HCT116 (cell line): ENCODE data around the gene LRCH1. TPM values are rescaled to one million over a fixed set of nuclear protein-coding genes. Genes with fewer than 3 reads are reported as not detected.

Experiments used
- ATAC-seq: fragments of 200-7000 bp; cut with Tn5 transposase; 2 replicates; pipeline ENCODE4 v1.9.1; 2020; ENCODE audit warnings: mild to moderate bottlenecking, moderate library complexity
- BruUV-seq: library from RNA; stranded (reverse); fragments of 400-500 nt; replicated peaks from 2 replicates; lab custom pipeline; 2021; lab: Mats Ljungman, UMichigan
- CTCF ChIA-PET: fragments of 300-600 bp; sonication (Branson Sonifier 250); formaldehyde crosslinking; loops from one replicate; lab custom pipeline; 2021; ENCODE audit warnings: antibody characterized with exemption; lab: Charles Lee
- POLR2A ChIA-PET: fragments of 300-600, 350-600 bp; sonication (Branson Sonifier 250); formaldehyde crosslinking; loops from one replicate; lab custom pipeline; 2021; ENCODE audit warnings: antibody characterized with exemption; lab: Charles Lee
- RAD21 ChIA-PET, 2 experiments: fragments of 300-600 bp; sonication (Branson Sonifier 250); formaldehyde crosslinking; loops; one replicate each; lab custom pipeline; 2023; ENCODE audit warnings: low total read pairs in 2 of 2; ENCODE audit not compliant: uncharacterized antibody in 2 of 2, unreplicated experiment in 2 of 2, low non-redundant PET in 1 of 2; lab: Charles Lee
- DNase-seq: peaks from one replicate; pipeline ENCODE4 v3.0.0-alpha.2; 2010; ENCODE audit warnings: low read depth, low spot score
- H2AFZ ChIP-seq: fragments of 200-600 bp; shearing (Covaris generic), sonication (generic); 2 replicates; pipeline ENCODE4 v1.6.1; 2017; ENCODE audit warnings: low read depth, mixed run types, mixed read lengths, antibody characterized with exemption, low read length; ENCODE audit not compliant: poor library complexity, severe bottlenecking
- H3K27ac ChIP-seq: 2 replicates; pipeline ENCODE4 v1.5.1; 2012; ENCODE audit warnings: low read depth, low read length
- H3K27me3 ChIP-seq: fragments of 200-600 bp; sonication (generic); 2 replicates; pipeline ENCODE4 v1.6.1; 2016; ENCODE audit warnings: mixed run types, low read length, mixed read lengths; ENCODE audit not compliant: insufficient read depth
- H3K36me3 ChIP-seq, 2 experiments: fragments of 200-500 bp in 1 of 2; fragments of 200-600 bp in 1 of 2; sonication (Bioruptor generic) in 1 of 2; sonication (generic) in 1 of 2; 2 replicates each; pipeline versions ENCODE4 v1.5.1 to v1.6.1; 2014 to 2016; ENCODE audit warnings: low read length in 2 of 2, inconsistent platforms in 1 of 2, mixed read lengths in 1 of 2, mixed run types in 1 of 2; ENCODE audit not compliant: insufficient read depth in 2 of 2, control insufficient read depth in 1 of 2
- H3K4me1 ChIP-seq, 2 experiments: fragments of 200-600 bp in 1 of 2; sonication (generic) in 1 of 2; 2 replicates each; pipeline versions ENCODE4 v1.5.1 to v1.6.1; 2012 to 2017; ENCODE audit warnings: low read length in 2 of 2, inconsistent platforms in 1 of 2, mild to moderate bottlenecking in 1 of 2, mixed read lengths in 1 of 2, mixed run types in 1 of 2, moderate library complexity in 1 of 2; ENCODE audit not compliant: insufficient read depth in 2 of 2, control insufficient read depth in 1 of 2
- H3K4me2 ChIP-seq: fragments of 200-600 bp; sonication (generic); 2 replicates; pipeline ENCODE4 v1.6.1; 2017; ENCODE audit warnings: mixed run types, low read length, mixed read lengths
- H3K4me3 ChIP-seq, 2 experiments: fragments of 200-600 bp in 1 of 2; sonication (generic) in 1 of 2; replicated peaks in 1 of 2; 2 replicates each; pipeline ENCODE4 v1.5.1; 2011 to 2016; ENCODE audit warnings: low read length in 2 of 2, control low read depth in 1 of 2, low read depth in 1 of 2, mild to moderate bottlenecking in 1 of 2, mixed read lengths in 1 of 2, mixed run types in 1 of 2
- H3K79me2 ChIP-seq: fragments of 200-600 bp; sonication (generic); 2 replicates; pipeline ENCODE4 v1.6.1; 2017; ENCODE audit warnings: mild to moderate bottlenecking, mixed run types, low read length, moderate library complexity, mixed read lengths; ENCODE audit not compliant: insufficient read depth
- H3K9ac ChIP-seq: fragments of 200-600 bp; sonication (generic); 2 replicates; pipeline ENCODE4 v1.6.1; 2016; ENCODE audit warnings: low read length, mixed read lengths
- H3K9me2 ChIP-seq: fragments of 200-600 bp; sonication (generic), shearing (Covaris generic); 2 replicates; pipeline ENCODE4 v1.6.1; 2017; ENCODE audit warnings: mixed run types, mild to moderate bottlenecking, moderate library complexity; ENCODE audit not compliant: insufficient read depth
- H3K9me3 ChIP-seq, 2 experiments: fragments of 200-500 bp in 1 of 2; fragments of 200-600 bp in 1 of 2; sonication (Bioruptor generic) in 1 of 2; sonication (generic) in 1 of 2; 2 replicates each; pipeline ENCODE4 v1.6.1; 2014 to 2017; ENCODE audit warnings: low read length in 2 of 2, mixed read lengths in 2 of 2, inconsistent platforms in 1 of 2, low read depth in 1 of 2, mild to moderate bottlenecking in 1 of 2, mixed run types in 1 of 2, moderate library complexity in 1 of 2; ENCODE audit not compliant: control insufficient read depth in 1 of 2, insufficient read depth in 1 of 2
- H4K20me1 ChIP-seq: fragments of 200-600 bp; sonication (generic), shearing (Covaris generic); 2 replicates; pipeline ENCODE4 v1.6.1; 2017; ENCODE audit warnings: mixed run types, mild to moderate bottlenecking, moderate library complexity; ENCODE audit not compliant: insufficient read depth
- CBX3 ChIP-seq: IDR thresholded peaks from 2 replicates; pipeline ENCODE4 v1.6.1; 2012; ENCODE audit warnings: low read depth
- EZH2 ChIP-seq: fragments of 200-600 bp; sonication (generic); IDR thresholded peaks from 2 replicates; pipeline ENCODE4 v1.6.1; 2017; ENCODE audit warnings: antibody characterized with exemption, mixed run types
- EZH2phosphoT487 ChIP-seq: fragments of 200-600 bp; IDR thresholded peaks from 2 replicates; pipeline ENCODE4 v1.6.1; 2018; ENCODE audit warnings: antibody characterized with exemption, borderline replicate concordance
- FOSL1 ChIP-seq: IDR thresholded peaks from 2 replicates; pipeline ENCODE4 v1.6.1; 2012; ENCODE audit warnings: low read depth
- JUND ChIP-seq: IDR thresholded peaks from 2 replicates; pipeline ENCODE4 v1.6.1; 2012
- POLR2A ChIP-seq: IDR thresholded peaks from 2 replicates; pipeline ENCODE4 v1.7.0; 2011; ENCODE audit warnings: borderline replicate concordance; ENCODE audit not compliant: insufficient read depth, insufficient read length; ENCODE audit errors: extremely low read depth
- RAD21 ChIP-seq: IDR thresholded peaks from 2 replicates; pipeline ENCODE4 v1.6.1; 2012; ENCODE audit warnings: low read depth, mild to moderate bottlenecking
- SRF ChIP-seq: IDR thresholded peaks from 2 replicates; pipeline ENCODE4 v1.6.1; 2012; ENCODE audit warnings: low read depth
- YY1 ChIP-seq: IDR thresholded peaks from 2 replicates; pipeline ENCODE4 v1.6.1; 2011; ENCODE audit warnings: low read length, low read depth, moderate library complexity, mild to moderate bottlenecking; ENCODE audit not compliant: insufficient replicate concordance; ENCODE audit errors: extremely low read depth
- ZNF274 ChIP-seq: fragments of 200-500 bp; sonication (Bioruptor generic); IDR thresholded peaks from 2 replicates; pipeline ENCODE4 v1.6.1; 2014; ENCODE audit warnings: mild to moderate bottlenecking, low read depth, low read length, inconsistent platforms
- intact Hi-C: fragments of 100-400 bp; cut with micrococcal nuclease; formaldehyde crosslinking; loops from 2 replicates; pipeline ENCODE4 v1.10.0; 2022
- total RNA-seq: library from RNA; stranded (reverse); gene quantifications from one replicate; pipeline ENCODE4 v1.2.1, GENCODE V29; 2021; ENCODE audit not compliant: unreplicated experiment
- TF ChIP-seq, protein P1 (sequence below): IDR thresholded peaks from 2 replicates; pipeline ENCODE4 v1.6.1; 2012
- TF ChIP-seq, protein P2 (sequence below): IDR thresholded peaks from 2 replicates; pipeline ENCODE4 v1.6.1; 2011; ENCODE audit warnings: mild to moderate bottlenecking, low read length, moderate library complexity; ENCODE audit not compliant: insufficient replicate concordance; ENCODE audit errors: extremely low read depth

LRCH1 gene
- total RNA-seq, 1 experiment from 2014 or later, result 15.6 TPM

DNA sequence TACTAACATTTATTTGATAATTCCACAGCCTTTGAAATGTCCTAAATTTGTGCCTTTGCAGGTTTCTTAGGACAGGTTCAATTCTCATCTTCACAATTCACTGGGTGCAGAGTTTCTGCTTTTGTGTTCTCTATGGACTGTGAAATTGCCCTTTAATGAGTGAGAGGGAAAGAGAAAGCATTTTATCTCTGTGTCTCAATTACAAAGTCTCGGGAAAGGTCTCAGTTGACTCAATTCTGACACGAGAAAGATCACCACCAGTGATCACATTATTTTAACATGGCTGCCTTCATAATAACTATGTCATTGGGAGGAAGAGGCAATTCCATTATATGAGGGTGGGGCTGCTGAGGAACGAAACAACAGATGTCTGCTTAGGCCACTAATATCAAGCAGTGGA, 26.2 kb upstream of the LRCH1 start:
- CTCF ChIA-PET, result no interaction called here
- H2AFZ ChIP-seq, result no peak overlapping the region
- TF ChIP-seq EZH2 (no peak), JUND (no peak), CBX3 (no peak), SRF (no peak), FOSL1 (no peak)
- TF ChIP-seq, protein P1, sequence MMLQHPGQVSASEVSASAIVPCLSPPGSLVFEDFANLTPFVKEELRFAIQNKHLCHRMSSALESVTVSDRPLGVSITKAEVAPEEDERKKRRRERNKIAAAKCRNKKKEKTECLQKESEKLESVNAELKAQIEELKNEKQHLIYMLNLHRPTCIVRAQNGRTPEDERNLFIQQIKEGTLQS, result no peak
- TF ChIP-seq, protein P2, sequence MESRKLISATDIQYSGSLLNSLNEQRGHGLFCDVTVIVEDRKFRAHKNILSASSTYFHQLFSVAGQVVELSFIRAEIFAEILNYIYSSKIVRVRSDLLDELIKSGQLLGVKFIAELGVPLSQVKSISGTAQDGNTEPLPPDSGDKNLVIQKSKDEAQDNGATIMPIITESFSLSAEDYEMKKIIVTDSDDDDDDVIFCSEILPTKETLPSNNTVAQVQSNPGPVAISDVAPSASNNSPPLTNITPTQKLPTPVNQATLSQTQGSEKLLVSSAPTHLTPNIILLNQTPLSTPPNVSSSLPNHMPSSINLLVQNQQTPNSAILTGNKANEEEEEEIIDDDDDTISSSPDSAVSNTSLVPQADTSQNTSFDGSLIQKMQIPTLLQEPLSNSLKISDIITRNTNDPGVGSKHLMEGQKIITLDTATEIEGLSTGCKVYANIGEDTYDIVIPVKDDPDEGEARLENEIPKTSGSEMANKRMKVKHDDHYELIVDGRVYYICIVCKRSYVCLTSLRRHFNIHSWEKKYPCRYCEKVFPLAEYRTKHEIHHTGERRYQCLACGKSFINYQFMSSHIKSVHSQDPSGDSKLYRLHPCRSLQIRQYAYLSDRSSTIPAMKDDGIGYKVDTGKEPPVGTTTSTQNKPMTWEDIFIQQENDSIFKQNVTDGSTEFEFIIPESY, result no peak
- intact Hi-C loops, result no loop called here
- no peaks in the 10 kb centered on the region; the same call in 1 of the 2 replicates for H3K27me3 ChIP-seq
- H3K4me2 ChIP-seq, result no peak overlapping the region
- no peaks in the 10 kb centered on the region for H3K4me1 ChIP-seq
- BruUV-seq, result no TSS peak
- H4K20me1 ChIP-seq, result no peaks in the 10 kb centered on the region
- no peaks in the 10 kb centered on the region for H3K36me3 ChIP-seq
- RAD21 ChIA-PET, result no interaction called here
- DNase-seq (no peak), ATAC-seq (no peak)
- H3K4me3 ChIP-seq, result no peak overlapping the region
- POLR2A ChIA-PET, result no interaction called here
- H3K9me2 ChIP-seq, result no peaks in the 10 kb centered on the region
- peaks cover 0 to under 1% of the 10 kb centered on the region in 2 experiments; a peak in 1 of 4 replicates for H3K9me3 ChIP-seq
- H3K79me2 ChIP-seq, result no peaks in the 10 kb centered on the region
- H3K27ac ChIP-seq, result no peak overlapping the region
- no peak overlapping the region for H3K9ac ChIP-seq

DNA sequence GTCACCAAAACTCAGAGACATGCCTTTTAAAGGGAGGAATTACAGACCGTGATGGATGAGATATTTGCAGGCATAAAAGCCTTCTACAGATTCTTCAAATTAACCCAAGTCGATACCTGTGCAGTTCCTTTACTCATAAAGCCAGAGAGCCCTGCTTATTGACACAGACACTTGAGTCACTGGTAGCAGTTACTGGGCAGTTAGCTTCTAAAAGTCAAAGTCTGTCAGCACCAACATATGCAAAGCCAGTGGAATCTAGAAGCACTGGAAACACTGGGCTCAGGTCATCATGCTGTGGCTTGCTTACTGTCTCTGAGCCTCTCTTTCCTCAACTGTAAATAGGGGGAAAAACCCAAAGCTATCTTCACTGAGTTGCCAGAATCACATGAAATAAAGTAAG, 25.7 kb upstream of the LRCH1 start:
- H3K79me2 ChIP-seq, result no peaks in the 10 kb centered on the region
- H3K4me1 ChIP-seq, result no peaks in the 10 kb centered on the region
- POLR2A ChIA-PET, result no interaction called here
- BruUV-seq, result no TSS peak
- CTCF ChIA-PET, result no interaction called here
- H4K20me1 ChIP-seq, result no peaks in the 10 kb centered on the region
- H3K9me2 ChIP-seq, result no peaks in the 10 kb centered on the region
- H3K4me2 ChIP-seq, result no peak overlapping the region
- H3K27ac ChIP-seq, result no peak overlapping the region
- no peaks in the 10 kb centered on the region for H3K9me3 ChIP-seq
- DNase-seq (no peak), ATAC-seq (no peak)
- no peaks in the 10 kb centered on the region; the same call in 1 of the 2 replicates for H3K27me3 ChIP-seq
- no peak for TF ChIP-seq CBX3
- TF ChIP-seq, protein P2, result no peak
- TF ChIP-seq EZH2, result no peak
- TF ChIP-seq ZNF274, result no peak
- TF ChIP-seq RAD21, result no peak
- no peak for TF ChIP-seq YY1
- no peak for TF ChIP-seq POLR2A
- TF ChIP-seq, protein P1, result no peak
- TF ChIP-seq EZH2phosphoT487, result no peak
- H3K4me3 ChIP-seq, result no peak overlapping the region
- intact Hi-C loops, result no loop called here
- H2AFZ ChIP-seq, result no peak overlapping the region
- H3K9ac ChIP-seq, result no peak overlapping the region
- RAD21 ChIA-PET, result no interaction called here
- no peaks in the 10 kb centered on the region for H3K36me3 ChIP-seq
